GM19324 (cell line): Measurements from ENCODE around the gene ZNF326.

Source experiments
- ATAC-seq: cut with Tn5 transposase; IDR thresholded peaks from one replicate; pipeline ENCODE4 v1.9.1; 2021; ENCODE audit warnings: mild to moderate bottlenecking, moderate library complexity; ENCODE audit not compliant: unreplicated experiment, low FRiP score

The ZNF326 gene

GRCh38 chr1:90067194-90067931 lies 72.5 kb downstream of the ZNF326 start:
- ATAC-seq: no peak

GRCh38 chr1:90068611-90069280 lies 73.8 kb downstream of the ZNF326 start:
- ATAC-seq: no peak

DNA sequence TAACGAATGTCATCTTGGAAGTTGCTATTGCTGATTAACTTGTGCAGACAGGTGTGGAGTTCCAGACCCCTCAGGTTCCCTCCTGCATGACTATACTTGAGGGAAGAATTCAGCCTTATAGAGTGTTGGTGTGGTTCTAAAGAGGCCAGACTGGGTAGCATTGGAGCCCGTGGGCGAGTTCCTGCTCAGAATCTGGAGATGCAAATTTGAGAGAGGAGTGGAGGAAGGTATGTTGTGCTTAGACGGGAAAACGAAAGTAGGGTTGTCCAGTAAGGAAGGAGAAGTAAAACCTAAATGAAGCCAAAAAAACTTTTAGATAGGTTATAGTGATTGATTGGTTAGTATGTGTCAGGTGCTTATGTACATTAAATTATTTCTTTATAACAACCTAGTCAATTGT lies 79.2 kb downstream of the ZNF326 start:
- ATAC-seq: no peak

DNA sequence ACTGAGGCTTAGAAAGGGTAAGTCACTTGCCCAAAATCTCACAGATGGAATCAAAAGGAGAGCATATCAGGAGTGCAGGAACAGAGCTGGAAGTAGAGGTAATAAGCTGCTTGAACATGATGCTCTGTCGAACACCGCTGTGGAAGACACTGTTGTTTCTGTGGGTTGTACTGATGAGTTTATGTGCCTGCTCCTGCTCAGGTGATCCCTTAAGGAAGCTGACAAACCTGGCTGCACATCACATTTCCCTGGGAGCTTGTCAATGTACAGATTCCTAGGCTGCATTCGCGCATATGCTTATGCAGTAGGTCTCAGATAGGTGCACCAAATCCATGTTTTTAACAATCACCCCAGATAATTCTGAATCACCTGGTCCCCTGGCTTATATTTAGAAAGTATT lies 79.7 kb downstream of the ZNF326 start:
- ATAC-seq: no peak

DNA sequence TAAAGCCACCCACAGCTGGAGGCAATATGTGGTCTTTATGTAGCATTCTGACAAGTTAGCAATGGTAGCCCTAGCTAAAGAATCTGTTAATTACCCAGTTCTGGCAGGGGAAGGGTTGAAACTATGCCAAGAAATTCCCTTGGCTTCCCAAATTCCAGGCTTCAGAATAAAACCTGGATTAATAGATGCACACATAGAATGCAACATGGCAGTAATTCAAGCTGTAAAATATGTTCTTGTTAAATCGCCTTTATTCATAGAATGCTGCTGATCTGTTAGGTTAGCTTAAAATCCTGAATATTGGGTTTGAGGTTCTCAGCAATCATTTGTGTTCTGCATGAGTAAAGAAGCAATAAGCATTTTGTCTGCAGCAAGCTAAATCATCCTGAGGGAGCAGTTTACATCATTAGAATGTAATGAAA lies 80.1 kb downstream of the ZNF326 start:
- no peak for ATAC-seq

- no peak for ATAC-seq
Measured at GRCh38 chr1:90083995-90084394, 89.1 kb downstream of the ZNF326 start.
